ENCODE measurements around the gene SPTBN4. TPM values are rescaled to one million over a fixed set of nuclear protein-coding genes. Genes with fewer than 3 reads are reported as not detected.

Gene SPTBN4
- total and polyA plus RNA-seq, 2 of the 4 experiments (the other 2 are of a cell fraction), result 0.72 to 0.91 TPM

GRCh38 chr19:40523322-40524047 is 56.7 kb downstream of the SPTBN4 start:
- Histone ChIP-seq H3K14ac (replicated peaks; ENCODE audit: low read depth, low read length) (no peak overlapping the region), H3K9me3 (ENCODE audit: control insufficient read depth, insufficient read depth, low read length) (no peaks in the 10 kb centered on the region), H2AK9ac (replicated peaks; ENCODE audit: low read depth, low read length, poor library complexity) (peak overlapping the region; percentile 23), H4K8ac (ENCODE audit: low read depth in 2 of 2, low read length in 2 of 2) (no peak overlapping the region), H3K9me1 (ENCODE audit: insufficient read depth, low read length) (no peaks in the 10 kb centered on the region), H2BK15ac (ENCODE audit: low read depth, low read length) (no peak overlapping the region), H3K27me3 (ENCODE audit: control insufficient read depth, insufficient read depth, low read length) (peaks cover 18% of the 10 kb centered on the region; the same call in 1 of the 2 replicates), H3K4me1 (ENCODE audit: control insufficient read depth, insufficient read depth, low read length) (no peaks in the 10 kb centered on the region), H3K4ac (ENCODE audit: low read depth, low read length) (no peak overlapping the region), H2BK120ac (ENCODE audit: low read depth, low read length) (no peak overlapping the region), H2BK5ac (ENCODE audit: low read depth, low read length, poor library complexity, severe bottlenecking) (no peak overlapping the region), H3K36me3 (ENCODE audit: control insufficient read depth, insufficient read depth, low read length) (no peaks in the 10 kb centered on the region), H3K4me3 (ENCODE audit: insufficient read depth, low read depth, low read length) (no peak overlapping the region), H4K20me1 (ENCODE audit: insufficient read depth, low read length) (no peaks in the 10 kb centered on the region), H2BK20ac (ENCODE audit: low read depth, low read length) (no peak overlapping the region), H4K5ac (ENCODE audit: low read depth, low read length) (no peak overlapping the region), H3K79me1 (ENCODE audit: low read depth in 1 of 2, low read length in 2 of 2) (no peaks in the 10 kb centered on the region), H3K4me2 (ENCODE audit: low read depth, low read length) (no peak overlapping the region; the same call in 1 of the 2 replicates), H3K23ac (ENCODE audit: low read depth, low read length) (no peak overlapping the region), H3K27ac (ENCODE audit: insufficient read depth, low read length) (no peak overlapping the region), H4K91ac (ENCODE audit: insufficient read depth, low read depth, low read length) (no peak overlapping the region), H3K56ac (ENCODE audit: extremely low read depth, insufficient read depth, low read length) (no peak overlapping the region), H3K9ac (ENCODE audit: low read depth, low read length) (no peak overlapping the region), H2AFZ (replicated peaks; ENCODE audit: low read length, poor library complexity) (peak overlapping the region; percentile 75), H2AK5ac (ENCODE audit: low read depth, low read length) (no peak overlapping the region), H3K18ac (ENCODE audit: low read depth, low read length) (no peak overlapping the region)
- WGBS, 2 experiments (ENCODE audit: extremely low coverage in 2 of 2, insufficient read length in 1 of 2), result no CpG with 5 or more reads among the region's 17 CpGs
- intact Hi-C loops (cut with micrococcal nuclease), result loop anchor here (1.0 to 10.0 kb wide), 3 partner anchors 59 to 216 kb away; partner anchors contain the start of genes BLVRB and SPTBN4
- DNase-seq, result peak; percentile 44
- ATAC-seq (ENCODE audit: low read depth), result peak; percentile 85
- BruUV-seq (replicated peaks), result no TSS peak
- no peak for TF ChIP-seq POLR2A (IDR thresholded peaks at IDR 0.05; ENCODE audit: low read depth, low read length)
- peak; percentile 60 for TF ChIP-seq SMC3 (IDR thresholded peaks at IDR 0.05; ENCODE audit: low read depth, low read length)
- TF ChIP-seq MXI1 (IDR thresholded peaks at IDR 0.05; ENCODE audit: borderline replicate concordance, low read depth, low read length), result no peak
- TF ChIP-seq CTCF (conservative IDR thresholded peaks at IDR 0.05; ENCODE audit: low read depth, low read length), result peak; percentile 62
- no peak for TF ChIP-seq USF2 (IDR thresholded peaks at IDR 0.05; ENCODE audit: low read depth, low read length)
- 0 out of 2 replicates have a peak, but pooled peaks have one; percentile 19 for TF ChIP-seq MAZ (IDR thresholded peaks at IDR 0.05; ENCODE audit: borderline replicate concordance, low read depth, low read length)
- no peak for TF ChIP-seq ELK1 (IDR thresholded peaks at IDR 0.05; ENCODE audit: borderline replicate concordance, low read depth, low read length)
- peak; percentile 49 for TF ChIP-seq RAD21 (IDR thresholded peaks at IDR 0.05; ENCODE audit: low read length)
- TF ChIP-seq CHD1 (IDR thresholded peaks at IDR 0.05; ENCODE audit: low read depth, low read length), result no peak
- TF ChIP-seq RFX5 (IDR thresholded peaks at IDR 0.05; ENCODE audit: low read depth, low read length), result no peak
- no peak for TF ChIP-seq NFE2L2 (IDR thresholded peaks at IDR 0.05; ENCODE audit: low read depth, low read length)
- TF ChIP-seq CEBPB (IDR thresholded peaks at IDR 0.05; ENCODE audit: low read depth, low read length), result no peak
- no peak for TF ChIP-seq RCOR1 (IDR thresholded peaks at IDR 0.05; ENCODE audit: insufficient replicate concordance, low read length)
- TF ChIP-seq MAFK (IDR thresholded peaks at IDR 0.05; ENCODE audit: low read depth, low read length), result peak; percentile 48; the same call in 1 of the 2 replicates
- ChIA-PET POLR2A (ENCODE audit: unreplicated experiment) (no interaction called here), CTCF (interaction anchor here (0.7 to 1.4 kb wide), 3 partner anchors 7 to 175 kb away, joined by 3 to 7 read pairs (median 4); partner anchors contain the start of gene PLD3)
- dilution Hi-C loops (cut with HindIII; ENCODE audit: low sequenced_read_pairs, unreplicated experiment), result no loop called here
- in situ Hi-C loops (cut with MboI; ENCODE audit: low sequenced_read_pairs), result loop anchor here (25.0 kb wide), 2 partner anchors 211 to 386 kb away; no protein-coding TSS in a partner anchor
